ENCODE measurements around the gene PLA1A. TPM values are rescaled to one million over a fixed set of nuclear protein-coding genes. Genes with fewer than 3 reads are reported as not detected.

PLA1A gene
- total and polyA plus RNA-seq, 2 donors (not counting 1 experiment from before 2014, with no cell fraction given) = 0.27 to 0.28 TPM

GRCh38 chr3:119586733-119587172, 10.9 kb upstream of the PLA1A start:
- Mint-ChIP-seq H3K9me3 (ENCODE audit: insufficient read depth) (no peaks in the 10 kb centered on the region), H3K4me3 (no peak overlapping the region), H3K27me3 (no peaks in the 10 kb centered on the region), H3K4me1 (peaks cover 48% of the 10 kb centered on the region), H3K27ac (peak overlapping the region; percentile 67)
- Histone ChIP-seq H3K4me2 (replicated peaks; ENCODE audit: low read depth, low read length, poor library complexity, severe bottlenecking) (no peak overlapping the region), H3K36me3 (replicated peaks in 1 of 2; ENCODE audit: control extremely low read depth in 1 of 2, control insufficient read depth in 1 of 2, extremely low read depth in 1 of 2, insufficient read depth in 2 of 2, low read length in 1 of 2) (peaks cover 0 to 14% of the 10 kb centered on the region in 2 experiments), H4K20me1 (ENCODE audit: control insufficient read depth, insufficient read depth, low read length, poor library complexity, severe bottlenecking) (no peaks in the 10 kb centered on the region), H3K27me3 (replicated peaks in 1 of 4; ENCODE audit: control extremely low read depth in 1 of 4, control insufficient read depth in 3 of 4, insufficient read depth in 4 of 4, low read length in 3 of 4) (no peaks in the 10 kb centered on the region), H3K4me1 (ENCODE audit: control insufficient read depth in 2 of 2, insufficient read depth in 2 of 2, low read length in 2 of 2) (peaks cover 20 to 28% of the 10 kb centered on the region in 2 donors), H3K9me3 (ENCODE audit: control extremely low read depth in 1 of 3, control insufficient read depth in 2 of 3, insufficient read depth in 1 of 3, low read length in 2 of 3) (peaks cover 0 to 5% (median 4%) of the 10 kb centered on the region in 3 donors), H2AFZ (ENCODE audit: insufficient read depth, low read depth, low read length, poor library complexity, severe bottlenecking) (no peak overlapping the region), H3K9ac (ENCODE audit: low read length) (no peak overlapping the region), H3K4me3 (ENCODE audit: control extremely low read depth in 1 of 5, extremely low read depth in 1 of 5, insufficient read depth in 1 of 5, low read depth in 2 of 5, low read length in 4 of 5) (no peak overlapping the region), H3K27ac (ENCODE audit: low read length in 2 of 2) (no peak overlapping the region), H3K79me2 (ENCODE audit: control insufficient read depth, insufficient read depth, low read length) (no peaks in the 10 kb centered on the region)
- DNase-seq (no peak), ATAC-seq (ENCODE audit: low read depth) (no peak)
- ChIA-PET POLR2A (interaction anchor here (0.5 kb wide), 1 partner anchor 92 kb away, joined by 3 read pairs; no protein-coding TSS in a partner anchor), CTCF (no interaction called here)
- no peak for TF ChIP-seq EZH2 (IDR thresholded peaks at IDR 0.05; ENCODE audit: borderline replicate concordance, insufficient read depth, low read depth, low read length, poor library complexity, severe bottlenecking)
- intact Hi-C loops (cut with micrococcal nuclease) = loop anchor here (5.0 kb wide), 2 partner anchors 39 to 41 kb away; no protein-coding TSS in a partner anchor
- WGBS (ENCODE audit: insufficient coverage) = no CpG with 5 or more reads among the region's 3 CpGs

- ChIA-PET POLR2A (interaction anchor here (1.6 kb wide), 1 partner anchor 8 kb away, joined by 5 read pairs; the partner anchor contains the start of gene ADPRH), CTCF (interaction anchor here (1.5 kb wide), 1 partner anchor 12 kb away, joined by 4 read pairs; no protein-coding TSS in a partner anchor)
- TF ChIP-seq CTCF (IDR thresholded peaks at IDR 0.05) (no peak), EZH2 (IDR thresholded peaks at IDR 0.05; ENCODE audit: borderline replicate concordance, insufficient read depth, low read depth, low read length, poor library complexity, severe bottlenecking) (no peak)
- no peaks in the 10 kb centered on the region for H3K27me3 ChIP-seq (replicated peaks in 1 of 4; ENCODE audit: control extremely low read depth in 1 of 4, control insufficient read depth in 3 of 4, insufficient read depth in 4 of 4, low read length in 3 of 4)
- H3K4me2 ChIP-seq (replicated peaks; ENCODE audit: low read depth, low read length, poor library complexity, severe bottlenecking) = peak overlapping the region; percentile 48
- Mint-ChIP-seq H3K27me3 (no peaks in the 10 kb centered on the region), H3K27ac (peak overlapping the region; percentile 77), H3K4me3 (peak overlapping the region; percentile 73), H3K4me1 (peaks cover 39% of the 10 kb centered on the region), H3K9me3 (ENCODE audit: insufficient read depth) (no peaks in the 10 kb centered on the region)
- H3K4me1 ChIP-seq (ENCODE audit: control insufficient read depth in 2 of 2, insufficient read depth in 2 of 2, low read length in 2 of 2) = peaks cover 19 to 22% of the 10 kb centered on the region in 2 donors
- 0% methylated on average over 2 of the region's 3 CpGs for WGBS (ENCODE audit: insufficient coverage)
- no peak overlapping the region for H2AFZ ChIP-seq (ENCODE audit: insufficient read depth, low read depth, low read length, poor library complexity, severe bottlenecking)
- peak overlapping the region; percentile 8 for H3K9ac ChIP-seq (ENCODE audit: low read length)
- peak; percentile 62 for ATAC-seq (ENCODE audit: low read depth)
- no peak overlapping the region for H3K27ac ChIP-seq (ENCODE audit: low read length in 2 of 2)
- H4K20me1 ChIP-seq (ENCODE audit: control insufficient read depth, insufficient read depth, low read length, poor library complexity, severe bottlenecking) = no peaks in the 10 kb centered on the region
- H3K4me3 ChIP-seq (ENCODE audit: control extremely low read depth in 1 of 5, extremely low read depth in 1 of 5, insufficient read depth in 1 of 5, low read depth in 2 of 5, low read length in 4 of 5) = no peak overlapping the region
- peak; percentile 67 for DNase-seq
- intact Hi-C loops (cut with micrococcal nuclease) = loop anchor here (5.0 kb wide), 2 partner anchors 39 to 41 kb away; no protein-coding TSS in a partner anchor
- no peaks in the 10 kb centered on the region for H3K79me2 ChIP-seq (ENCODE audit: control insufficient read depth, insufficient read depth, low read length)
- peaks cover 0 to 5% (median 4%) of the 10 kb centered on the region in 3 donors for H3K9me3 ChIP-seq (ENCODE audit: control extremely low read depth in 1 of 3, control insufficient read depth in 2 of 3, insufficient read depth in 1 of 3, low read length in 2 of 3)
- peaks cover 0 to 14% of the 10 kb centered on the region in 2 experiments for H3K36me3 ChIP-seq (replicated peaks in 1 of 2; ENCODE audit: control extremely low read depth in 1 of 2, control insufficient read depth in 1 of 2, extremely low read depth in 1 of 2, insufficient read depth in 2 of 2, low read length in 1 of 2)
Measured at GRCh38 chr3:119588112-119588511, 9.6 kb upstream of the PLA1A start.
